ENCODE data around the gene RASA4B. TPM values are rescaled to one million over a fixed set of nuclear protein-coding genes. Genes with fewer than 3 reads are reported as not detected.
"Not testable (repeated sequence)": the region's sequence is repeated elsewhere in the genome, so short reads cannot be mapped to it uniquely, and the experiment has no call there.

RASA4B gene
- total RNA-seq, 1 donor from 2014 or later: 8.2 TPM

- H3K4me1 Mint-ChIP-seq; H3K9me3 Mint-ChIP-seq; H3K4me3 Mint-ChIP-seq; H3K36me3 Mint-ChIP-seq; H3K27me3 Mint-ChIP-seq (ENCODE audit: low read depth); DNase-seq (ENCODE audit: low spot score in 2 of 2, unreplicated experiment in 2 of 2); H3K27ac Mint-ChIP-seq: not testable (repeated sequence)
Observed at GRCh38 chr7:102527182-102527581, 9.6 kb upstream of the RASA4B start.

GRCh38 chr7:102524803-102525202 is 7.2 kb upstream of the RASA4B start:
- DNase-seq (ENCODE audit: low spot score in 2 of 2, unreplicated experiment in 2 of 2); H3K9me3 Mint-ChIP-seq; H3K4me3 Mint-ChIP-seq; H3K27me3 Mint-ChIP-seq (ENCODE audit: low read depth); H3K27ac Mint-ChIP-seq; H3K4me1 Mint-ChIP-seq; H3K36me3 Mint-ChIP-seq: not testable (repeated sequence)

GRCh38 chr7:102520797-102521196 is 3.2 kb upstream of the RASA4B start:
- not testable (repeated sequence) for H3K4me3 Mint-ChIP-seq; H3K4me1 Mint-ChIP-seq; H3K36me3 Mint-ChIP-seq; H3K27ac Mint-ChIP-seq; H3K9me3 Mint-ChIP-seq; DNase-seq (ENCODE audit: low spot score in 2 of 2, unreplicated experiment in 2 of 2); H3K27me3 Mint-ChIP-seq (ENCODE audit: low read depth)

- not testable (repeated sequence) for H3K4me1 Mint-ChIP-seq; H3K9me3 Mint-ChIP-seq; H3K27ac Mint-ChIP-seq; H3K27me3 Mint-ChIP-seq (ENCODE audit: low read depth); H3K4me3 Mint-ChIP-seq; H3K36me3 Mint-ChIP-seq; DNase-seq (ENCODE audit: low spot score in 2 of 2, unreplicated experiment in 2 of 2)
Observed at GRCh38 chr7:102516951-102517350, 626 bp downstream of the RASA4B start.

GRCh38 chr7:102515889-102516288 is 1.7 kb downstream of the RASA4B start:
- H3K4me1 Mint-ChIP-seq; H3K4me3 Mint-ChIP-seq; H3K9me3 Mint-ChIP-seq; H3K36me3 Mint-ChIP-seq; H3K27me3 Mint-ChIP-seq (ENCODE audit: low read depth); DNase-seq (ENCODE audit: low spot score in 2 of 2, unreplicated experiment in 2 of 2); H3K27ac Mint-ChIP-seq: not testable (repeated sequence)

- DNase-seq (ENCODE audit: low spot score in 2 of 2, unreplicated experiment in 2 of 2); H3K9me3 Mint-ChIP-seq; H3K27me3 Mint-ChIP-seq (ENCODE audit: low read depth); H3K4me3 Mint-ChIP-seq; H3K27ac Mint-ChIP-seq; H3K36me3 Mint-ChIP-seq; H3K4me1 Mint-ChIP-seq: not testable (repeated sequence)
Observed at GRCh38 chr7:102514881-102515721, 2.5 kb downstream of the RASA4B start.

GRCh38 chr7:102512642-102513221 is 4.8 kb downstream of the RASA4B start:
- H3K4me3 Mint-ChIP-seq: not testable (repeated sequence)

GRCh38 chr7:102511860-102512522 is 5.6 kb downstream of the RASA4B start:
- H3K9me3 Mint-ChIP-seq; H3K4me3 Mint-ChIP-seq; H3K36me3 Mint-ChIP-seq; H3K27me3 Mint-ChIP-seq (ENCODE audit: low read depth); DNase-seq (ENCODE audit: low spot score in 2 of 2, unreplicated experiment in 2 of 2); H3K4me1 Mint-ChIP-seq; H3K27ac Mint-ChIP-seq: not testable (repeated sequence)

More at GRCh38 chr7:102512642-102513221, 4.8 kb downstream of the RASA4B start:
- not testable (repeated sequence) for H3K27me3 Mint-ChIP-seq (ENCODE audit: low read depth); DNase-seq (ENCODE audit: low spot score in 2 of 2, unreplicated experiment in 2 of 2); H3K27ac Mint-ChIP-seq; H3K4me1 Mint-ChIP-seq; H3K9me3 Mint-ChIP-seq; H3K36me3 Mint-ChIP-seq

- H3K4me3 Mint-ChIP-seq; H3K27ac Mint-ChIP-seq; DNase-seq (ENCODE audit: low spot score in 2 of 2, unreplicated experiment in 2 of 2); H3K9me3 Mint-ChIP-seq; H3K27me3 Mint-ChIP-seq (ENCODE audit: low read depth); H3K4me1 Mint-ChIP-seq; H3K36me3 Mint-ChIP-seq: not testable (repeated sequence)
Observed at GRCh38 chr7:102510575-102510974, 7.0 kb downstream of the RASA4B start.

GRCh38 chr7:102507410-102508088 is 10.0 kb downstream of the RASA4B start:
- H3K27me3 Mint-ChIP-seq (ENCODE audit: low read depth); H3K36me3 Mint-ChIP-seq; H3K4me3 Mint-ChIP-seq; DNase-seq (ENCODE audit: low spot score in 2 of 2, unreplicated experiment in 2 of 2); H3K27ac Mint-ChIP-seq; H3K4me1 Mint-ChIP-seq; H3K9me3 Mint-ChIP-seq: not testable (repeated sequence)

- not testable (repeated sequence) for H3K27ac Mint-ChIP-seq; H3K4me1 Mint-ChIP-seq; H3K27me3 Mint-ChIP-seq (ENCODE audit: low read depth); H3K9me3 Mint-ChIP-seq; H3K36me3 Mint-ChIP-seq; DNase-seq (ENCODE audit: low spot score in 2 of 2, unreplicated experiment in 2 of 2); H3K4me3 Mint-ChIP-seq
Observed at GRCh38 chr7:102505298-102506185, 12.0 kb downstream of the RASA4B start.

- not testable (repeated sequence) for H3K36me3 Mint-ChIP-seq; DNase-seq (ENCODE audit: low spot score in 2 of 2, unreplicated experiment in 2 of 2); H3K4me3 Mint-ChIP-seq; H3K27me3 Mint-ChIP-seq (ENCODE audit: low read depth); H3K4me1 Mint-ChIP-seq; H3K27ac Mint-ChIP-seq; H3K9me3 Mint-ChIP-seq
Observed at GRCh38 chr7:102503141-102503540, 14.4 kb downstream of the RASA4B start.

- H3K4me1 Mint-ChIP-seq; H3K9me3 Mint-ChIP-seq; H3K27me3 Mint-ChIP-seq (ENCODE audit: low read depth); H3K27ac Mint-ChIP-seq; DNase-seq (ENCODE audit: low spot score in 2 of 2, unreplicated experiment in 2 of 2); H3K36me3 Mint-ChIP-seq; H3K4me3 Mint-ChIP-seq: not testable (repeated sequence)
Observed at GRCh38 chr7:102498321-102498720, 19.3 kb downstream of the RASA4B start.

All from mesothelial cell of epicardium (in vitro differentiated cells).